ENCODE measurements around the gene PRKCE.

The PRKCE gene

GRCh38 chr2:45676088-45676487 is 24.6 kb downstream of the PRKCE start:
- peaks cover 0 to 19% (median 13%) of the 10 kb centered on the region in 4 donors for H3K4me1 ChIP-seq
- no peak for DNase-seq
- no peaks in the 10 kb centered on the region for H3K27me3 ChIP-seq
- intact Hi-C loops (cut with DNase I; ENCODE audit: low total_unique reads) = no loop called here
- H3K27ac ChIP-seq = no peak overlapping the region
- no peaks in the 10 kb centered on the region for H3K9me3 ChIP-seq
- TF ChIP-seq CTCF (IDR thresholded peaks at IDR 0.05) = no peak
- H3K4me3 ChIP-seq = no peak overlapping the region
- no peaks in the 10 kb centered on the region for H3K36me3 ChIP-seq

- no peaks in the 10 kb centered on the region for H3K36me3 ChIP-seq
- no peak for TF ChIP-seq CTCF (IDR thresholded peaks at IDR 0.05)
- H3K4me3 ChIP-seq = no peak overlapping the region
- intact Hi-C loops (cut with DNase I; ENCODE audit: low total_unique reads) = no loop called here
- H3K9me3 ChIP-seq = no peaks in the 10 kb centered on the region
- H3K4me1 ChIP-seq = peaks cover 0 to 26% (median 16%) of the 10 kb centered on the region in 4 donors
- no peak for DNase-seq
- no peak overlapping the region for H3K27ac ChIP-seq
- no peaks in the 10 kb centered on the region for H3K27me3 ChIP-seq
Measured at GRCh38 chr2:45678791-45679348, 27.4 kb downstream of the PRKCE start.

- TF ChIP-seq CTCF (IDR thresholded peaks at IDR 0.05) = no peak
- intact Hi-C loops (cut with DNase I; ENCODE audit: low total_unique reads) = no loop called here
- Histone ChIP-seq H3K4me3 (no peak overlapping the region), H3K27me3 (no peaks in the 10 kb centered on the region), H3K4me1 (peaks cover 0 to 20% (median 4%) of the 10 kb centered on the region in 4 donors), H3K36me3 (no peaks in the 10 kb centered on the region), H3K27ac (no peak overlapping the region), H3K9me3 (no peaks in the 10 kb centered on the region)
- no peak for DNase-seq
Measured at GRCh38 chr2:45680351-45680967, 29.0 kb downstream of the PRKCE start.

- no peaks in the 10 kb centered on the region for H3K36me3 ChIP-seq
- H3K27ac ChIP-seq = no peak overlapping the region
- no peak for TF ChIP-seq CTCF (IDR thresholded peaks at IDR 0.05)
- no peaks in the 10 kb centered on the region for H3K9me3 ChIP-seq
- H3K27me3 ChIP-seq = no peaks in the 10 kb centered on the region
- no peak overlapping the region for H3K4me3 ChIP-seq
- intact Hi-C loops (cut with DNase I; ENCODE audit: low total_unique reads) = no loop called here
- peaks cover 0 to 17% (median 2%) of the 10 kb centered on the region in 4 donors for H3K4me1 ChIP-seq
- DNase-seq = no peak
Measured at GRCh38 chr2:45681675-45682074, 30.2 kb downstream of the PRKCE start.

- Histone ChIP-seq H3K4me1 (peaks cover 0 to 21% (median 2%) of the 10 kb centered on the region in 4 donors), H3K4me3 (no peak overlapping the region), H3K36me3 (no peaks in the 10 kb centered on the region), H3K27me3 (no peaks in the 10 kb centered on the region), H3K27ac (no peak overlapping the region), H3K9me3 (no peaks in the 10 kb centered on the region)
- DNase-seq = no peak
- intact Hi-C loops (cut with DNase I; ENCODE audit: low total_unique reads) = no loop called here
- no peak for TF ChIP-seq CTCF (IDR thresholded peaks at IDR 0.05)
Measured at GRCh38 chr2:45683292-45683691, 31.8 kb downstream of the PRKCE start.
